Pulmonary artery endothelial cell (primary cell): ENCODE data around the gene HIRA. TPM values are rescaled to one million over a fixed set of nuclear protein-coding genes. Genes with fewer than 3 reads are reported as not detected.
"Not testable (repeated sequence)": the region's sequence is repeated elsewhere in the genome, so short reads cannot be mapped to it uniquely, and the experiment has no call there.

Experiments
- DNase-seq: peaks from one replicate; pipeline ENCODE4 v3.0.0-alpha.2; 2011; ENCODE audit warnings: low read depth, low spot score
- total RNA-seq: library from RNA; depleted of rRNA; stranded (reverse); fragments of >200 nt; gene quantifications from 2 replicates; pipeline ENCODE4 v1.2.3, GENCODE V29; 2014

HIRA gene
- total RNA-seq, 1 donor from 2014 or later = 22.8 TPM

DNA sequence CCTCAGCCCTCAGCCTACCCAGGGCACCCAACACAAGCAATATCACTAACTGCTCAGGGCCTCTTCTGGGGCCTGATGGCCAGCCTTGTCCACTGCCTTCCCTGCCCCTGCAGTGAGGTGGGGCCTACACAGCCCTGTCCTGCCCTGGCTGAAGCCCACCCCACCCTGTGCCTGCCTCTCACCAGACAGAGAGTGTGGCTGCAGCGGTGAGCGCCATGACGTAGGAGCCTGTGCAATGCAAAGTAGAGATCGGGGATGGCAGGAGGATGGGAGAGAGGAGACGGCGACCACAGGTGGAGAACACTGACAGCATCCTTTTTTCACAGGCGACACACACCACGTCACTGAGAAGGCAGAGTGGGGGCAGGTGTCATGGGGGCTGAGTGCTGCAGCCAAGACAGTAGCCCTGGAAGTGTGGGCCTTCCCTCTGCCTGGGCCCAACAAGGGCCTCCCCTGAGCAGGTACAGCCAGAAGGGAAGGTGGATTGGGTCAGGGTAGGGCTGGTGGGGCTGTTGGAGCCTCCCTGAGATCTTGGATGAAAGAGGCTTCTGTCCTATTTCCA is 74.7 kb downstream of the HIRA start:
- DNase-seq = no peak

DNA sequence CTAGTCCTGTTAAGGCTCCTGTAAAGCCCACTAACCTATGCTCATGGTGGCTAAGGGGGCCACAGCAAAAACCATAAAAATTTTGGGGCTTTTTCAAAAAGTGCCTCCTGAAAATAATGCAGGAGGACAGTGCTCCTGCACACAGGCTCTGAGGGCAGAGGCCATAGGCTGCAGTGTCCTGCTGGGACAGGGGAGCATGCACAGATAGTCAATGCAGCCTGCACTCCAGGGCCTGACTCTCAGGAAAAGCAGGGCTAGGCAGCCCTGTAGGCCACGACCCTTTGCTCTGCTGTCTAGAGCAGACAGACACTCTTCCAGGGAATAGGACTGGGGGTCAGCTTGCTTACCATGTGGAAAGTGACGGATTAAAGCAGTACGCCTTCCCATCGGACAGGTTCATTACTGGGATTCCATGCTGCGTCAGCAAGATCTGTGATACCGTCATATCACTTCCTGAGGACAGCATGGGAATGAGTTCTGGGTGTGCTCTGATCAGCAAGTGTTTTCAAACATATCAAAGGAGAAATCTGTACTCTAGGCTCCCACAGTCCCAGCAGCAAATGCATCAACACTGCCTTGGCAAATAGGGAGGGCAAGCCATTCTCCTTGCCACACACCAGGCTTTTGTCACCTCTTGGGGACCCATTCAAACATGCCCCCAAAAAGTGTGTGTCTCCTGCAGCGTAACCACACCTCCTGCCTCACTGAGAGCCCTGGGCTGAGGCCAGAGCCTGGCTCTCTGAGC is 75.9 kb downstream of the HIRA start:
- no peak for DNase-seq

DNA sequence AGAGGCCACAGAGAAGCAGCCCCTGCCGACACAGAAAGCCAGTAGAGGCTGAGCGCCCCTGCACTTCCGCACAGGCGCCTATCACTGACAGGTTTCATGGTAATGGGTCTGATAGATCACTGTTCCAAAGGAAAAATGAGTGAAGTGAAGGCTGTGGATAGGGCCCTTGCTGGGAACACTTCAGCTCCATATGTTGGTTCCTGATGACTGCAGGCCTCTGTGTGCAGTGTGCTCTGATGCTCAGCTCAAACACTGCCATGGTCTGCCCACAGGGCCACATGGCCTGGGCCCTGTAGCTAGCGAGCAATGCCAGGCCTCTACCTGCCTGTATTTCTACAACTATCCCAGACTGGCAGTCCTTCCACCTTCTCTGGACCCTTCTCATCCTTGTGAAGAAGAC is 77.3 kb downstream of the HIRA start:
- DNase-seq = no peak

DNA sequence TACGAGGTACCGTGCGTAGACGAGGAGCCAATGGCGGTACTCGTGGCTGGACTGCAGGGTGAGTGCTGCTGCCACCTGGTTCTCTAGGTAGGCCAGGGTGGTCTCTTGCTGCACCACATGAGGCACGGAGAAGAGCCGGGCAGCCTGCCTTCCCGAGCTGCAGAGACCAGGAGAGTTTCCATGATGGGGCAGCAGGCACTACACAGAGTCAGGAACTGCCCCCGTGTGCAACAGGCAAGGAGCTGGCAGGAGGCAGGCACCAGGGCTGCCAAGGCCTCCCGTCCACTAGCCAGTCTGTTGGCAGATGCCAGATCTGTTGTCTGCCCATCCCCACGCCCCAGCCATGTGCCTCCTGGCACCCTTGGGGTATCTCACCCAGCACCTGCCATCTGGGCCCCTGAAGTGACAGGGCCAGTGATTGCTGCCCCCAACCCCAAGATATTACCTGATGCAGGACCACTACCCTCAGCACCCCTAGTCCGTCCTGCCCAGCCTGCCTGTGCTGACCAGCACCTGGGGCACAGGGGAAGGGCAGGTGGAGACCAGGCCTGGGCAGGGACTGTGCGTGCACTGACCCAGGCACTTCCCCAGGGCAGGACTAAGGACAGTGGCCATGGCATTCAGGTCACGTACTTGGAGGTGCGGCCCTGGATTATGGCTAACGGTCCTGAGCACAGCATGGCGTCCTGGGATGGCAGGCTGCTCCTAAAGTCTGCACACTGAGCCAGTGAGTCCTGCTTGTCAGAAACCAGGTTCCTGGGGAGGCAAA is 78.0 kb downstream of the HIRA start:
- DNase-seq = no peak

DNA sequence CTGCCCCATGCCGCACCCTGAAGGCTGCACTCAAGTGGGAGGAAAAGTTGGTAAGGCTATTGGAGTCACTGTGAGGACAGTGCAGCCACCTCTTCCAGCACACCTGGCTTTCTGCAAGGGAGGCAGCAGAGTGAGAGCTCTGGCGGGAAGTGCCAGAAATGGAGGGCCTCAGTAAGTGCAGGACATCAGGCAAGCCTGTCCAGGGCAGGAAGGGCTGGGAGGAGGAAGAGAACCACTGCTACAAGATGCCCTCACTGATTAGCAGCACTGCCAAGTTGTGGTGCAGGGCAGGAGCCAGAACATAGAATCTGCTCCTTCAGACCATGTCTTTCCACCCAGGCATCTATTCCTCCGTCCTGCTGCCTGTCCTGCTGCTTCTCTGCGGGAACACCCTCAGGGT is 78.8 kb downstream of the HIRA start:
- DNase-seq = no peak

DNA sequence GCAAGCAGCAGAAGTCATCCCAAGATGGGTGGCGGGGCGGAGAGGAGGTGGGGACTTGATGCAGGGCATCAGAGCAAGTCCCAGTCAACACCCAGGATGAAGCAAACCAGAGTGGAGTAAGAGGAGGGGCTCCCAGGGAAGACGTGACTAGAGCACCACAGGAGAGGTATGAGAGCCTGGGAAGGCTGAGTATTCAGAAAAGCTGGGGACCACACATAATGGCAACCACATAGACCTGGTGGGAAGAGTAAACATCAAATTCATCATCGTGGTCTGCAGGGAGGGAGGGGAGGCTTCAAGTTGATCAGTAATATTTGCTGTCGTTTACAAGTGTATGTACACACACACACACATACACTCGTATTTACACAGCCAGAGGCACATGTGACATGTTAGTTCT is 79.3 kb downstream of the HIRA start:
- no peak for DNase-seq

DNA sequence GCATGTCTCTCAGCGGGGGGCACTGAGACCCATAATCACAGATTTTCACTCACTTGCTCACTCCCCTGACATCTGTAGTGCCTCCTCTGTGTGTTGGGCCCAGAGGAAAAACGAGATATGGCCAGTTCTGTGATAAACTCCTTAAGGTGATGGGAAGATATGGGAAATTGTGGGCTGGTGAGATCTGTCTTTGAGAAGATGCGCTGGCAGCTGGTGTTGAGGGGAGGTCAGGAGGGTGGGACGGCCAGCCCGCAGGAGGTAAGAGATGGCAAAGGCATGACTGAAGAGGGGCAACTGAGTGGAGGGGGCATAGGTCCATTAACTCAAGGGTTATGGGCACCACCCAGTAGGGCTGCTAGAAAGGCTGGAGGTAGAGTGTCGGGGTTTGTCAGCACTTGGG is 79.9 kb downstream of the HIRA start:
- DNase-seq = no peak

DNA sequence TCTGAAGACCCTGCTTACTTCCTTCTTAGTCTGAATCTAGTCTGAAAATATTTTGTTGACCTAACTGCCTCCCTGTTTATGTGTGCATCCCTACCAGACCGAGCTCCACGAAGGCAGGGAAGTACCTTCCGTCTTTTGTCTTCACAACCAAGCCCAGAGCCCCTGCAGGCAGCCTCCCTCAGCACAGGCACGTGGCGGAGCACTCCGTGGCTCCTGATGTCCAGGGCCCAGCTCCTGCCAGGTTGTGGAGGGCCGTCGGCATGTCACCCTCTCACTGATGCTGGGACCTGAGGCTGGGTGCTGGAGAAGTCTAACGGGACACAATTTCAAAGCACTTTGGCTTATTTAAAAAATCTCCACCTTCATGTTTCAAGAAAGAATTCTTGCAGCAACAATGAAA is 80.6 kb downstream of the HIRA start:
- no peak for DNase-seq

DNA sequence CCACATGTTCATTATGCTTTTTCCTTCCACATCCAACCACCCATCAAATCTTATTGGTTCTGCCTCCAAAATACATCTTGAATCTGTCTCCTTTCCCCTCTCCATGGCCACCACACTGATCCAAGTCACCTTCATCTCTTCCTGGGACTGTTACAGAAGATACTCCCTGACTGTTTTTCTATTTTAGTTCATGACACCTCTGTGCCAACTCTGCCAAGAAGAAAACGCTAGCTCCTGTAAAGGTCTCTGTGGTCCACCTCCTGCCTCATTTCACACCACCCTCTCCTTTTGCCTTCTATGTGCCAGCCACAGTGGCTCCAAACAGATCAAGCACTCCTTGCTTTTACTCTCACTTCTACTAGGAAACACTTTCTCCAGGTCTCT is 81.1 kb downstream of the HIRA start:
- DNase-seq = no peak

DNA sequence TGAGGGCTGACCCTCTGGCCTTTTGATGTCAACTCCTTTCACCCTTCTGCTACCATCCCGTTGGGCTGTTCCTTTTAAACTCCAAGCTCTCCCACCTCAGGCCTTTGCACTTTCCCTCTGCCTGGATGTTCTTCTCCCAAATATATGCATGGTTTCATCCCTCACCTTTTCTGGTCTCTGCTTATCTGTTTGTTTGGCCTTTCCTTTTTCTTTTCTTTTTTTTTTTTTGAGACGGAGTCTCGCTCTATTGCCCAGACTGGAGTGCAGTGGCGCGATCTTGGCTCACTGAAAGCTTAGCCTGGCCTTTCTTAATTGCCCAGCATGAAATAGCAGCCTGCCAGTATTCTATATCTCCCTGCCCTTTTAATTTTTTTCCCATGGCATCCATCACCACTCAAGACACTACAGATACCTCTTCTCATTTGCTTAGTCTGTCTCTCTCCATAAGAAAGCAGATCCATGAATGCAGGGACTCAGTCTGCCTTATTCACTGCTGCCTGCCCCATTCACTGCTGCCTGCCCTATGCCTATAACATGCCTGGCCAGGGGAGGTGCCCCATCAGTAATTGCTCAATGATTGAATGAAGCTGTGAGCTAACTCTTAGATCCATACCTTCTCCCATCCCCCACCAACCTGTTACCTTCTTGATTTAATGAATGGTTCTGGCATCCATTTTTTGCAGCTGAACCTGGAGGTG is 81.6 kb downstream of the HIRA start:
- DNase-seq = no peak

DNA sequence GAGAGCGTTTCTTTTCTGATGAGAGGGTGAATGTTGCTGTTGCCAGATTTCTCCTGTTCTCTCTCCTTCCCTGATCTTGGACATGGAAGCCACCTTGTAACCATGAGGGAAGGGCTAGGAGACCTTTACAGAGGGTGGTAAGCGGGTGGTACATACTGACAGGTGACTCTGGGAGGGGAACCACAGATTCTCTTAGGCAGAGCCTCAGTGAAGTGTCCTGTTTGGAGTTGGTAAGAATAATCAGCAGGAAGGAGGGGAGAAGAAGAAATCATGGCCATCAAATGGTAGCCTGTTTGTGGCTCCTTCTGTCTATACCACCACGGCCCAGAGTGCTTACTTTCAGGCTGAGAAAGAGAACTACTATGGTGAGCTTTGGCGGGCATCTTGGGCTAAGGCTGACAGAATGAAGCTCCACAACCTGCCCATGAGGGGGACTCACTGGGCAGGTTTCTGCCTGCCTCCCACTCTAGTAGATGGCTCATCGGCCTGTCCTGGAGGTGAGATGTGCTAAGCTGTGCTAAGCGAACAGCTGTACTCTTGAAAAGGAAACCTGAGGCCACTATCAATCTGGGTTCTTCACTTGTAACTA is 84.8 kb downstream of the HIRA start:
- DNase-seq = no peak

DNA sequence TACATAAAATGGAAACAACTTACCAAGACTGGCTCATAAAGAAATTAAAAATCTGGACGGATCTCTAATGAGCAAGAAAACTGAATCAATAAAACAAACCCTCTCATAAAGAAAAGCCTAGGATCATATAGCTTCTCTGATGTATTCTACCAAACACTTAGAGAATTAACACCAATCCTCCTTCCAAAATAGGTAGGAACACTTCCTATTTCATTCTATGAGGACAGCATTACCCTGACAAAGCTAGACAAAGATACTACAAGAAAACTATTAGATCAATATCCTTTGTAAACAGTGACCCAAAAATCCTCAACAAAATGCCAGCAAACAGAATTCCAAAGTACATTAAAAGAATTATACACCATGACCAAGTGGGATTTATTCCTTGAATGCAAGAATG is 87.1 kb downstream of the HIRA start:
- no peak for DNase-seq

DNA sequence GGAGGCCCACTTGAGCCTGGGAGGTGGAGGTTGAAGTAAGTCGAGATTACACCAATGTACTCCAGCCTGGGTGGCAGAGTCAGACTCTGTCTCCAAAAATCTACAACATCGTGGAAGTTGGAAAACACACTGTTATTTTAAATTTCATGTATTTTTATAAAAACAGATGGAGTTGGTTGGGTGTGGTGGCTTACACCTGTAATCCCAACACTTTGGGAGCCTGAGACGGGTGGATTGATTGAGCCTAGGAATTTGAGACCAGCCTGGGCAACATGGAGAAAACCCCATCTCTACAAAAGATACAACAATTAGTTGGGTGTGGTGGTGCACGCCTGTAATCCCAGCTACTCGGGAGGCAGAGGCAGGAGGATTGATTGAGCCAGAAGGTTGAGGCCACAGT is 88.1 kb downstream of the HIRA start:
- no peak for DNase-seq

DNA sequence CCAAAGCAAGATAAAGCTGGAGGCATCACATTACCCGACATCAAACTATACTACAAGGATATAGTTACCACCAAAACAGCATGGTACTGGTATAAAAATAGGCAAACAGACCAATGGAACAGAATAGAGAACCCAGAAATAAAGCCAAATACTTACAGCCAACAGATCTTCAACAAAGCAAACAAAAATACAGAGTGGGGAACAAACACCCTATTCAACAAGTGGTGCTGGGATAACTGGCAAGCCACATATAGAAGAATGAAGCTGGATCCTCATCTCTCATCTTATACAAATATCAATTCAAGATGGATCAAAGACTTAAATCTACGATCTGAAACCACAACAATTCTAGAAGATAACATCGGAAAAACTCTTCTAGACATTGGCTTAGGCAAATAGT is 90.0 kb downstream of the HIRA start:
- DNase-seq = no peak

DNA sequence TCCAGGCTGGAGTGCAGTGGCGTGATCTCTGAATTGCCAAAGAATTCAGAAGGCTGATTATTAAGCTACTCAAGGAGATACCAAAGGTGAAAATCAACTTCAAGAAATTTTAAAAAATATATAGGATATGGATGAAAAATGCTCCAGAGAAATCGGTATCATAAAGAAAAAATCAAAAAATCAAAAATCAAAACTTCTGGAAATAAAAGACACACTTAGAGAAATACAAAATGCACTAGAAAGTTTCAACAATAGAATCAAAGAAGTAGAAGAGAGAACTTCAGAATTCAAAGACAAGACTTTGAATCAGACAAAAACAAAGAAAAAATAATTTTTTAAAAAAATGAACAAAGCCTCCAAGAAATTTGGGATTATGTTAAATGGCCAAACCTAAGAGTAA is 94.4 kb downstream of the HIRA start:
- DNase-seq = no peak

DNA sequence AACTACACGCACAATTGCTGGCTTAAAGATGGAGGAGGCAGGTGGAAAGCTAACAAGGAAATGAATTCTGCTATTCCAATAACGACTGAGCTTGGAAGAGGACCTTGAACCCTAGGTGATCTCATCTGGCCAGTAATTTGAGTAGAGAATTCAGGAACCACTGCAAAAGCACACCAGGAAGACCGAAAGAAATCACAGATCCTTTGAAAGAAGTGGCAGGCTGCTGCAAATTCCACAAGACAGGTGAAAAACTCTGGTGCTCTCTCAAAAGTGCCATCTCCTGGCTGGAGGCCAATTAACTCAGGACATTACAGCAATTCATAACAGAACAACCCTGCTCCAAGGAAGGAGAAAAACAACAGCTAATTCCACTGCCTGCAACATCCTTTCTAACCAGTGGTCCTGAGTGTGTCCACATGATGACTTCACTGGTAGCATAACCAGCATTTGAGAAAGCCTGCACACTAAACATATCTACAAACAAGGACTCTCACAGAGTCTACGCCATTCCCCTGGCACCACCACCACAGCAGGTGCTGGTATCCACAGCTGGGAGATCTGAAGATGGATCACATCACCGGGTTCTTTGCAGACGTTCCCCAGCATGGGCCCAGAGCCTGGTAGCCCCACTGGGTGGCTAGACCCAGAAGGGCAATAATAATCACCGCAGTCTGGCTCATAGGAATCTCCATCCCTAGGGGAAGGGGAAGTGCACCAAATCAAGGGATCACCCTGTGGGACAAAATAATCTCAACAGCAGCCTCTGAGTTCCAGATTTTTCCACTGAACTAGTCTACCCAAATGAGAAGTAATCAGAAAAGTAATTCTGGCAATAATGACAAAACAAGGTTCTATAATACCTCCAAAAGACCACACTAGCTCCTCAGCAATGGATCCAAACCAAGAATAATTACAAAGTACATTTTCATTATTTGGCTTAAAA is 95.1 kb downstream of the HIRA start:
- DNase-seq = no peak

DNA sequence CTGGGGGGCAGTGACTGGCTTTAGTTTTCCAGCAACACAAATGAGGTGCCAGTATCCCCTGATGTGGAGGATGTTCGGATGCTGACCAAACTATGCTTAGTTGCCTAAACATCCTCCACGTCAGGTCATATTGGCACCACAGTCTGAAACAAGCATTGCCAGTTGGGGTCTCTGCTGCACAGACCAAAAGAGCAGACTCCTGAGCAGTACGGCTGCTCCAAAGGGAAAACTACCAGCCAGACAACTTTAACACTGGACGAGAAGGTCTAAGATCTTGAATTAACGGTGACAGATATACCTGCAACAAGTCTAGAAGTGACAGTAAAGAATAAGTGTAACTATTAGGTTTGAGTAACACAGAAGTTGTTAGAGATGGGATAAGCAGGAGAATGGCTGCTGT is 99.6 kb downstream of the HIRA start:
- DNase-seq = no peak

DNA sequence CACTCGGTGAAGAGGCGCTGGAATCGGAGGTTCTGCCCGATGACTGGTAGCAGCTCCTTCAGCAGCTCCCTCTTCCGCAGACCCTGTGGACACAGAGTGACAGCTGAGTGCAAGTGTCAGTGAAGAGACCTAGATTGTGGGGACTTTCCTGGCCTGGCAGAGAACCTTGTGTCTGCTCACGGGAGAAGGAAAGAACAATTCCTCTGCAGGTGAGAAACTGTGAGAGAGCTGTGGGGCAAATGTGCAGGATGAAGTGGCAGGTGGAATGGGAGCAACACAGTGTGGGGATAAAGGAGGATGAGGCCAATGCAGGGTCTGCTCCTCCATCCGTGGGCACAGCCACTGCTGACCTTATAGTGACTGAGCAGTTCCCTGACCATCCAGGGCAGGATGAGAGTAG is 100.1 kb downstream of the HIRA start:
- no peak for DNase-seq

DNA sequence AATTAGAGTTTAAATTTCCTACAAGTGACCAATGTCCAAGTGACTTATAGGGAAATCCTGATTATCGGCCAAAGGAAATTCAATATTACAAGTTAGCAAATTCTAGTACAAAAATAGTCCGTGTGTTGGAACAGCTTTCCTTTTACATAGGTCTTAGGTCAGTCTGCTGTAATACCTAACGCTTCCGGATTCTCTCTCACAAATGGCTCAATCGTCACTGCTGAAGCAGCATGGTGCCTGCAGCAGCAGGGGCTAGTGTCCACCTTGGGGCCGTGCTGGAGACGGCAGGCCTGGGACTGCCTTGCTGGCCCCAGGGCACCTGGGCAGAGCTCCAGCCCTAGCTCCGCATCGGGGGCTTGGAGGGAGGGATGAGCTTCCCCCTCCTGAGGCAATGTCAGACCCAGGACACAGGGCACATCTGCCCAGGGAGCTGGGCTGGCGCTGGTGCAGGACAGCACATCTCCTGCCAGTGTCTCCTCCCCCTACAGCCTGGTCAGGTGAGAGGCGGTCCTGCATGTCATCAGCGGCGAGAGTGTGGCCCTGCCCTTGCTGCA is 100.6 kb downstream of the HIRA start:
- DNase-seq = no peak

DNA sequence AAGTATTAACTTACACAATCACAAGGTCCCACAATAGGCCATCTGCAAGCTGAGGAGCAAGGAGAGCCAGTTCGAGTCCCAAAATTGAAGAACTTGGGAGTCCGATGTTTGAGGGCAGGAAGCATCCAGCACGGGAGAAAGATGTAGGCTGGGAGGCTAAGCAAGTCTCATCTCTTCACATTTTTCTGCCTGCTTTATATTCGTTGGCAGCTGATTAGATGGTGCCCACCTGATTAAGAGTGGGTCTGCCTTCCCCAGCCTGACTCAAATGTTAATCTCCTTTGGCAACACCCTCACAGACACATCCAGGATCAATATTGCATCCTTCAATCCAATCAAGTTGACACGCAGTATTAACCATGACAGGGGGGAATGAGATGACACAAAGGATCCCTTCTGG is 101.3 kb downstream of the HIRA start:
- DNase-seq = not testable (repeated sequence)
